Ishikawa (cell line): ENCODE results near the gene PUSL1.

Experiments
- CEBPB ChIP-seq: IDR thresholded peaks from 2 replicates; pipeline ENCODE4 v1.6.1; 2012
- CREB1 ChIP-seq: IDR thresholded peaks from 2 replicates; pipeline ENCODE4 v1.6.1; 2012; ENCODE audit warnings: low read depth
- EP300 ChIP-seq: IDR thresholded peaks from 2 replicates; pipeline ENCODE4 v1.6.1; 2012; ENCODE audit warnings: borderline replicate concordance
- RAD21 ChIP-seq: IDR thresholded peaks from 2 replicates; pipeline ENCODE4 v1.6.1; 2012; ENCODE audit warnings: low read depth
- REST ChIP-seq: IDR thresholded peaks from 2 replicates; pipeline ENCODE4 v1.6.1; 2012; ENCODE audit warnings: low read depth, mild to moderate bottlenecking
- TAF1 ChIP-seq: IDR thresholded peaks from 2 replicates; pipeline ENCODE4 v1.6.1; 2012; ENCODE audit warnings: low read depth, mild to moderate bottlenecking
- TEAD4 ChIP-seq: IDR thresholded peaks from 2 replicates; pipeline ENCODE4 v1.6.1; 2012
- USF1 ChIP-seq: IDR thresholded peaks from 2 replicates; pipeline ENCODE4 v1.6.1; 2012
- YY1 ChIP-seq: IDR thresholded peaks from 2 replicates; pipeline ENCODE4 v1.6.1; 2012; ENCODE audit warnings: low read depth
- ZBTB7A ChIP-seq: IDR thresholded peaks from 2 replicates; pipeline ENCODE4 v1.6.1; 2012; ENCODE audit warnings: low read depth
- TF ChIP-seq, protein P1 (sequence below): IDR thresholded peaks from 2 replicates; pipeline ENCODE4 v1.6.1; 2012

DNA sequence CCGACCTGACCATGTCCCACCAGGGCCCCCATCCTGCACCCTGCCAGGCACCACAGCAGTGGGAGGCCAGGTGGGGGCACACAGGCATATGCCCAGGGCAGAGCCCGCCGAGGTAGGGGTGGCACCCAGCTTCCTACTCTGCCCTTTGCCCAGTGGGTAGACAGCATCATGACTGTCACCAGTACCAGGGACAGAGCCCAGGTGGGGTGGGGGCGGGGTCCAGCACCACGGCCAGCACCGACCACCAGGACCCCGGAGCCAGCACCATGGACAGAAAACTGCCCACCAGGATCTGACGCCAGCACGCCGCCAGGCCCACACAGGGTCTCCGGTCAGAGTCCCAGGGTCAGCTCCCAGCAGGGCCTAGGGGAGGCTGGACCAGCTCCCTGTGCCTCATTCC, 26.4 kb downstream of the PUSL1 start:
- TF ChIP-seq CEBPB (no peak), EP300 (no peak), RAD21 (no peak), USF1 (no peak), TEAD4 (no peak), TAF1 (no peak), ZBTB7A (peak; percentile 99), CREB1 (no peak), REST (peak; percentile 99), YY1 (no peak)
- TF ChIP-seq, protein P1, sequence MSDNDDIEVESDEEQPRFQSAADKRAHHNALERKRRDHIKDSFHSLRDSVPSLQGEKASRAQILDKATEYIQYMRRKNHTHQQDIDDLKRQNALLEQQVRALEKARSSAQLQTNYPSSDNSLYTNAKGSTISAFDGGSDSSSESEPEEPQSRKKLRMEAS, result 0 out of 2 replicates have a peak, but pooled peaks have one; percentile 53
